NOMO-1 treated with dmso at 0.1 percent for 144 hours (cell line): ENCODE data around the gene CROCC2.
A peak's percentile ranks its signal among the peaks of the same experiment; 100 is the strongest.

Experiments used
- DNase-seq: peaks from one replicate; lab custom pipeline; 2025; ENCODE audit not compliant: unreplicated experiment; lab: John Stamatoyannopoulos, UW

CROCC2 gene

GRCh38 chr2:240983361-240983995, 77.3 kb downstream of the CROCC2 start:
- peak; percentile 31 for DNase-seq

DNA sequence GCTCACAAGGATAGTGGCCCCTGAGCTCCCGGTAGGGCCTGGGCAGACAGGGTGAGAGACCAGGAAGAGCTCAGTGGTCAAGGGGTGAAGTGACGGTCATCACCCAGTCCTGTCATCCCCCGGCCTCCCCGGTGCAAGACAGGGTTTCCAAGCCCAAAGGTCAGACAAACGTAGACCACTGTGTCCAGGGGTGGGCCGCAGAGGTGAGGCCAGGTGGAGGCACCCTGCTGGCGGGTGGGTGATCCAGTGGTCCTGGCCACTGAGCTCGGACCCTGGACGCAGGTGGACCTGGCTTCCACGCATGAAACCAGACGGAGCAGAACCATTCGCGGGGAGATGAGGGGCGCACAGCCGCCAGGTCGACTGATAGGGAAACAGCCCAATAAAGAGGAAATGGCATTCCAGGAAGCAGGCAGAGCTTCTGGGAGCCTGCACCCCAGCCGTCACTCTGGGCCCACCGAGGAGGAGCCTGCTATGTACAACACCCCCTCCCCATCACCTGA, 77.9 kb downstream of the CROCC2 start:
- no peak for DNase-seq

DNA sequence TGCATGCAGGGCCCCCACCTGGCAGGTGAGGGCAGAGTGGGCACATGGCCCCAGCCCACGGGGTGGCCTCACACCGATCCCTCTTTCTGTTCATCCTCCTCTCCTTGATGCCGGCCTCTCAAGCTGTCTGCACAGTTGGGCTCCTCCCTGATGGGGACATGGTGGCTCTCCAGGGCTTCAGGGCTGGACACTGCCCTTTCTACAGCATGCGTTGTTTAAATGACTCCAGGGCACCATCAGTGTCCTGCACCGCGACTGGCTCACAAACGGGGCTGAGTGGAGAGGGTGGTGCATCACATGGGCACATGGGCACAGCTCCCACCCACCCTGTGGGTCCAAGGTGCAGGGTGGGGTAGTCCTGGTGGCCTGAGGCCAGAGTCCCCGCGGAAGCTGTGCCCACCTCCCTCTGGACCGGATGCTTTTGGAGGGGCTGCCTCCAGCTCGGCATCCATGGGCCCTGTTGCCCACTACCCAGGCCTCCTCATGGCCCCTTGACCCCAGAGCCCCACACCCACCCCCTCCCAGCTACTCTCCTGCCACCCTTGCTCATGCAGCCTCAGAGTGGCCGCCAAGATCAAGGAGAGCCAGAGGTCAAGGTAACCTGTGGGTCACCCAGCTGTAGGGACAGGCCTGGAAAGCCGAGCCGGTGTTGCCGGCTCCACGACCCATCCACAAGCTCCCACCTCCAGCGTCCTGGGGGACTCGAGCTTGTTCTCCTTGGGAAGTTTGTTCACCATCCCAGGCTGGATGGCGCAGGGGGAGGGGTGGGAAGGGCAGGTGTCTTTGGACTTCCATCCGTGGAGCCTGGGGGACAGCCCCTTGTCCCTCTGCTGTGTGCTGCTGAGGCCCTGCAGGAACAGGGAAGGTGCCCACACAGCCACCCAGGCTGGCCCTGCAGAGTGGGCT, 80.0 kb downstream of the CROCC2 start:
- no peak for DNase-seq

DNA sequence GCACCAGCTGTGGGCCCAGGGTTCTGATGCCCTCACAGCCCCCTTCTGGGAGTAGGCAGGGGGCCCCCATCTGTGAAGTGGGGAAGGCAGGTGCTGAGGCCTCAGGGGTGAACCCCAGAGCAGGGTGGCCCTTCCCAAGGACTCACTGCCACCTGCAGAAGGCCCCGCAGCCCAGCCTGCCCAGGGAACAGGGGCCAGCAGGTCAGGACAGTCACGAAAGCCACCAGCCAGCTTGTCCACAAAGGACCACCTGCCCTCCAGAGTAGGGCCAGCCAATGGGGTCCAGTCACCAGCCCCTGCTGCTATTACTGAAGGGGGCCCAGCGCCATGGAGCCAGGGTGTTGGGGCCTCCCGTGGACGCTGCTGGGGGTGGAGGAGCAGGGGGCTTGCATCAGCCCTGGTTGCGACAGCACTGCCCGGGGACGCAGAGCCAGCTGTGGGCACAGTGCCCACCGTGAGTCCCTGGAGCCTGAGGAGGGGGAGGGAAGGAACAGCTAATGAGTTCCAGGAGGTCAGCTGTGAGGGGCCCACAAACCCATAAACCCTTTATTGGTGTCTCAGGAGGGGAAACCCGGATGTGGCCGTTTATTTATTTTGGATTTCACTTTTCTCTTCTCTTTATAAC, 80.8 kb downstream of the CROCC2 start:
- peak; percentile 60 for DNase-seq

DNA sequence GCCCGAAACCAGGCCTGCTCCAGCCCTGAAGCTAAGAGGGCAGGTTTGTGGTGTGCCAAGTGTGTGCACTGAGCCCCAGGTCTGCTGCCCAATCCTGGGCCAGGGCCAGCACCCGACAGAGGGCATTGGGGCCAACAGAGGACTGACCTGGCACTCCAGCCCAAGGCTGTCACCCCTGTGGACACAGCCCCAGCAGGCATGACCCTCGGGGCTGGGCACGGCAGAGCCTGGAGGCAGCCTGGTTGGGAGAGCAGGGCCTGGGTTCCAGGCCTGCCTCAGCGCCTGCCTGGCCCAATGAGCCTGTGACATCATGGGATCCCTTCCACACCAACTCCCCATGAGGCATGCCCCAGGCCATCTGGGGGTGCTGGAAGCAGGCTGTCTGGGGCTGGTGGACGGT, 81.5 kb downstream of the CROCC2 start:
- DNase-seq: no peak

GRCh38 chr2:240988146-240988545, 82.0 kb downstream of the CROCC2 start:
- no peak for DNase-seq

- no peak for DNase-seq
Measured at GRCh38 chr2:240988571-240989271, 82.6 kb downstream of the CROCC2 start.

DNA sequence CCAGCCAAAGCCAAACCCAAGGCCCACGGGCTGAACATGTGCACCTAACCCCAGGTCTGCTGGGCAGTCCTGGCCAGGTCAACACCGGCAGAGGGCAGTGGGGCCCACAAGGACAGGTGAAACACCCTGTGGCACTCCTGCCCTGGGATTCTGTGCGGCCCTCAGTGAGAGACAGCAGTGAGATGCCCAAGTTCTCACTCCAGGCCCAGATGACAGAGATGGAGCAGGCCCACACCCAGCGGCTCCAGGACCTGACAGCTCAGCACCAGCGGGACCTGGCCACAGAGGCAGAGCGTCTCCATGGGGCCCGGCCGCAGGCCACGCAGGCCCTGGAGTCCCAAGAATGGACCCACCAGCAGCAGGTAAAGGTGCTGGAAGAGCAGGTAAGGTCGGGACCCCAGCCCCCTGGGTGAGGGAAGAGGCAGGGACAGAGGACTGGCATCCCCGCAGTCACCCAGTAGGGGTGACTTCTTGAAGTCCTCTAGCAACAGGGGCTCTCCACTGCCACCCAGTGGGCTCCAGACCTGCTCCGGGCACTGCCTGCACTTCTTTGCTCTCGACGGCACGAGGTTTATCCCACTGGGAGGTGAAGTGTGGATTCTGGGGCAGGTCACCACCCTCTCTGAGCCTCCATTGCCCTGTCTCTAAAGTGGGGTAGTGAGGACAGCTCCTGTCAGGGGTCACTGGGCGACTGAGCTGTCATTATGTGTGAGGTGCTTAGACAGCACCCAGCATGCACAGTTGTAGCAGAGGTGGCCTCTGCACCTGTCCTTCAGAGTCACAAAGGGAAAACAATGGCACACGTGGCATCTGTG, 83.5 kb downstream of the CROCC2 start:
- no peak for DNase-seq

- DNase-seq: no peak
Measured at GRCh38 chr2:240990266-240990529, 84.1 kb downstream of the CROCC2 start.

GRCh38 chr2:240990726-240991377, 84.7 kb downstream of the CROCC2 start:
- DNase-seq: no peak

DNA sequence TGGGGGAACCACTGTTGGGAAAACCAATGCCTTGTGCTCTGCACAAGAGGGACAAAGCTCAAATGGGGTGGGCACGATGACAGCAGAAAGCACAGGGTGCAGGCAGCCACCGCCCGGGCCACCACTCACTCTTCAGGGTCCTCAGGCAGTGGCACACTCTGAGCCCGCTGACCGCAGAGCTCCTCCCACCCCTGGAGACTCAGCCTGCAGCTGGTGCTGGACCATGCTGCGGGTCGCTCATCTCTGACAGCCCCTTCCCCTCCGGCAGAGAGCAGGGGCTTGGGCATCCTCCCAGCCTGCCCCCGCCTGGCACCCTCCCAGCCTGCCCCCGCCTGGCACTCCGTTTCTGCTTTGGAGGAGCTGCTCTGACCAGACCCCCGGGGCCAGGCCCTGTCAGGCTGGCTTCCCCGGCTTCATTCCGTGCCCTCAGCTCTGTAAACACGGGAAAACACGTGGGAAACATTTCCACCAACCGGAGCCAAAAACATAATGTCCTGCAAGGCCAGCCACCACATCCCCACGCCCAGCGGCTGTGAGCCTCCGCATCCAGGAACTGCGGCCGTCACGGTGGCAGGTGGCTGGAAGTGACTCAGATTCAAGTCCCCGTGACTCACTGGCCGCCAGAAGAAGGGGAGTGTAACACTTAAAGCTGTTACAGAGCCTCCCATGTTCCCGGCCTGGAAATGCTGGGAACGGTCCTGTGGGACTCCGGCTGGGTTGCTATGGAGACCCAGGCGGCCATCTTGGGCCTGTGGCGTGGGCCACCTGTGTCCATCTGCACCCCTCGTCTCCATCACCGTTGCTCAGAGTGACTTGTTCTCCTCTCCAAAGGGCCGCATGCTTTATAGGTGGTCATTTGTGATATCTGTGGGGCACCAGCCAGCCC, 85.5 kb downstream of the CROCC2 start:
- peak; percentile 70 for DNase-seq

GRCh38 chr2:240992572-240993291, 86.6 kb downstream of the CROCC2 start:
- no peak for DNase-seq

GRCh38 chr2:240993446-240994170, 87.5 kb downstream of the CROCC2 start:
- DNase-seq: no peak

- no peak for DNase-seq
Measured at GRCh38 chr2:240994171-240994896, 88.2 kb downstream of the CROCC2 start.

DNA sequence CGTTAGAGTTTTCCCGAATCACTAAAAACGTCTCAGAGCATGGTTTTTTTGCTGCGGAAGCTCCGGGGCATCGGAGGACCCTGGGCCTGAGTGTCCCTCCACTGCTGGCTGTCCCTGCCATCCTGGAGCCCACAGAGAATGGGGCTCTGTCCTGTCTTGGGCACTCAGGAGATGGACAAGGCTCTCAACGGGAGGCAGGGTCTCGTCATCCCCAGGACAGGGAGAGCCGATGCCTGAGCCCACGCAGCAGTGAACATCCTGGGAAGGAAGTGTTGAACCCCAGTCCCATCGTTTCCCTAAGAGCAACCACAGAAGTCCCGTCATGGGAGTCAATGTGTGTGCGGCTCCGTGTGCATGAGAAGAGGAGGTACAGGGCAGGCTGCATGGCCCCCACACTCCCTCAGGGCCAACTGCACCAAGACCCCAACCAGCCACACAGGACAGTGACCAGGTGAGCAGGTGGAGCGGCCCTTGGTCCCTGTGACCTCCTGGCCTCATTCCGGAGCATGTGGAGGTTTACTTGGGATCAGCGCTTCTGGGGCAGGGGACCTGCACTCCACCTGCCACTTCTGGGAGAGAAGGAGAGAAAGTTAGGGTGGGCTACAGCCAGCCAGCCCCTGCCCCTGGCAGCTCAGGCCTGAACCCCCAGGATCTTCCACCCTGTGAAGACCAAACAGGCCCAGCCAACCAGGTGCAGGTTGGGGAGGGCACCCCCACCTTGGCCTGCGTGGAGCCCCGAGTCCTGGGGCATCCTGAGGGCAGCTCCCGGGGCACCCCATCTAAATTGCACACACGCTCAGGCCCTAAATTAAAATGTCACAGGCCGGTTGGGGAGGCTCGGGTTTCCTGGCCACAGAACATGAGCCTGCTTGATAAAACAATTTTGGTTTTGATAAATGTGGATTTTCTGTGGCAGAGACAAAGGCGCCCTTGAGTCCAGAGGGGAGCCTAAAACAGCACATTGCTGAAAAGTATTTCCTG, 89.2 kb downstream of the CROCC2 start:
- DNase-seq: no peak
